Liver (tissue), 3 donors: Measurements from ENCODE around the gene IP6K1.

Experiments
- ATF3 ChIP-seq: IDR thresholded peaks from 2 replicates; pipeline ENCODE4 v1.6.1; 2016; ENCODE audit warnings: antibody characterized with exemption
- CTCF ChIP-seq: fragments of 150-350 bp; IDR thresholded peaks from 2 replicates; pipeline ENCODE4 v1.5.1; 2017; ENCODE audit warnings: improper control_type of control experiment, low read depth, low read length; ENCODE audit not compliant: missing input control
- EGR1 ChIP-seq, 2 donors: IDR thresholded peaks; 2 replicates each; pipeline ENCODE4 v1.6.1; 2016 to 2018; ENCODE audit warnings: antibody characterized with exemption in 2 of 2, low read depth in 2 of 2
- FOXA1 ChIP-seq: IDR thresholded peaks from 2 replicates; pipeline ENCODE4 v1.6.1; 2016; ENCODE audit warnings: antibody characterized with exemption
- REST ChIP-seq: IDR thresholded peaks from 2 replicates; pipeline ENCODE4 v1.6.1; 2016; ENCODE audit warnings: antibody characterized with exemption, mild to moderate bottlenecking
- RXRA ChIP-seq, 2 donors: IDR thresholded peaks; 2 replicates each; pipeline ENCODE4 v1.6.1; 2017 to 2018; ENCODE audit warnings: antibody characterized with exemption in 2 of 2, mild to moderate bottlenecking in 1 of 2
- SP1 ChIP-seq: IDR thresholded peaks from 2 replicates; pipeline ENCODE4 v1.6.1; 2018; ENCODE audit warnings: antibody characterized with exemption, mild to moderate bottlenecking
- donor health status: healthy.
- donor health status: healthy.

- no peak for TF ChIP-seq CTCF
- TF ChIP-seq SP1: no peak
- no peak for TF ChIP-seq RXRA (IDR thresholded peaks at IDR 0.05)
- no peak for TF ChIP-seq FOXA1
- TF ChIP-seq REST: no peak
- no peak for TF ChIP-seq EGR1 (IDR thresholded peaks at IDR 0.05; ENCODE audit: low read depth in 2 of 2)
- no peak for TF ChIP-seq ATF3
Measured at GRCh38 chr3:49723296-49723627, 63.1 kb downstream of the IP6K1 start.
